ENCODE data around the gene MYO3B. TPM values are rescaled to one million over a fixed set of nuclear protein-coding genes. Genes with fewer than 3 reads are reported as not detected.

The MYO3B gene
- total and polyA plus RNA-seq, 2 donors (not counting 3 experiments of a cell fraction or from before 2014, with no cell fraction given), result 0.03 TPM; not detected in 1

GRCh38 chr2:170681311-170681710, 503.4 kb downstream of the MYO3B start:
- DNase-seq (ENCODE audit: low read depth, low spot score) (no peak), FAIRE-seq (no peak)
- dilution Hi-C loops (cut with MboI; ENCODE audit: extremely low pct_ligation_motif_present, low sequenced_read_pairs), result no loop called here
- Histone ChIP-seq H3K4me1 (ENCODE audit: control insufficient read depth, extremely low read depth, insufficient read depth, low read length) (no peaks in the 10 kb centered on the region), H4K20me1 (replicated peaks; ENCODE audit: control insufficient read depth, extremely low read depth, insufficient read depth, low read length) (no peaks in the 10 kb centered on the region), H3K27me3 (ENCODE audit: control insufficient read depth in 2 of 2, insufficient read depth in 2 of 2, low read length in 2 of 2) (no peaks in the 10 kb centered on the region), H3K9ac (replicated peaks; ENCODE audit: extremely low read depth, insufficient read depth, low read length) (no peak overlapping the region), H3K4me2 (ENCODE audit: insufficient read depth, low read length) (no peak overlapping the region), H3K9me1 (replicated peaks; ENCODE audit: control insufficient read depth, extremely low read depth, insufficient read depth, low read length) (no peaks in the 10 kb centered on the region), H3K27ac (ENCODE audit: insufficient read depth, low read depth, low read length) (no peak overlapping the region), H3K4me3 (replicated peaks in 1 of 3; ENCODE audit: insufficient read depth in 1 of 3, low read depth in 1 of 3, low read length in 3 of 3) (no peak overlapping the region), H3K36me3 (ENCODE audit: control insufficient read depth in 2 of 2, extremely low read depth in 1 of 2, insufficient read depth in 2 of 2, low read length in 2 of 2) (no peaks in the 10 kb centered on the region), H3K9me3 (replicated peaks; ENCODE audit: control insufficient read depth, insufficient read depth, low read length) (no peaks in the 10 kb centered on the region), H2AFZ (ENCODE audit: low read depth, low read length) (no peak overlapping the region), H3K79me2 (ENCODE audit: control insufficient read depth, insufficient read depth, low read length) (no peaks in the 10 kb centered on the region)
- CTCF ChIA-PET, result no interaction called here
- POLR2A ChIA-PET, result no interaction called here
- intact Hi-C loops (cut with micrococcal nuclease), result no loop called here
- BruUV-seq (replicated peaks), result no TSS peak
- TF ChIP-seq POLR2A (IDR thresholded peaks at IDR 0.05; ENCODE audit: low read depth, low read length) (no peak), GATA2 (IDR thresholded peaks at IDR 0.05; ENCODE audit: insufficient read depth, insufficient read length, low read depth, low read length) (no peak), JUN (IDR thresholded peaks at IDR 0.05; ENCODE audit: borderline replicate concordance, insufficient read depth, insufficient read length, low read depth) (no peak), POLR2AphosphoS5 (IDR thresholded peaks at IDR 0.05; ENCODE audit: insufficient read depth, low read depth, low read length) (no peak), EZH2 (IDR thresholded peaks at IDR 0.05; ENCODE audit: borderline replicate concordance, low read depth, low read length, severe bottlenecking) (no peak), MYC (IDR thresholded peaks at IDR 0.05; ENCODE audit: low read depth, low read length) (no peak), FOS (IDR thresholded peaks at IDR 0.05; ENCODE audit: borderline replicate concordance, insufficient read depth, low read length) (no peak), CTCF (IDR thresholded peaks at IDR 0.05; ENCODE audit: extremely low read depth in 1 of 2, insufficient read depth in 1 of 2, low read depth in 1 of 2, low read length in 2 of 2) (no peak), MAX (IDR thresholded peaks at IDR 0.05; ENCODE audit: insufficient read depth, insufficient read length) (no peak)
